Fibroblast of the aortic adventitia (primary cell): Measurements from ENCODE around the gene NHERF2. TPM values are rescaled to one million over a fixed set of nuclear protein-coding genes. Genes with fewer than 3 reads are reported as not detected.

ENCODE experiments used
- DNase-seq: peaks from one replicate; pipeline ENCODE4 v3.0.0-alpha.2; 2010; ENCODE audit warnings: low read depth
- H3K4me3 ChIP-seq: 2 replicates; pipeline ENCODE4 v1.5.1; 2011; ENCODE audit warnings: low read depth, mild to moderate bottlenecking, control low read depth, low read length, moderate library complexity
- CTCF ChIP-seq: IDR thresholded peaks from 2 replicates; pipeline ENCODE4 v1.5.1; 2011; ENCODE audit warnings: mild to moderate bottlenecking, low read length, control low read depth, inconsistent platforms; ENCODE audit not compliant: insufficient read depth
- total RNA-seq: library from RNA; depleted of rRNA; stranded (reverse); fragments of >200 nt; gene quantifications from 2 replicates; pipeline ENCODE4 v1.2.3, GENCODE V29; 2012; ENCODE audit warnings: low replicate concordance

Gene NHERF2
- total RNA-seq, 1 donor = 26.3 TPM

GRCh38 chr16:1991135-1991551 is 35.6 kb upstream of the NHERF2 start:
- no peak overlapping the region for H3K4me3 ChIP-seq

GRCh38 chr16:1991588-1991947 is 35.1 kb upstream of the NHERF2 start:
- no peak for TF ChIP-seq CTCF
- peak overlapping the region; percentile 54 for H3K4me3 ChIP-seq
- DNase-seq = no peak

More at GRCh38 chr16:1991135-1991551, 35.6 kb upstream of the NHERF2 start:
- DNase-seq = no peak
- no peak for TF ChIP-seq CTCF

- TF ChIP-seq CTCF = no peak
- H3K4me3 ChIP-seq = peak overlapping the region; percentile 54
- peak; percentile 88 for DNase-seq
Measured at GRCh38 chr16:1991948-1992703, 34.6 kb upstream of the NHERF2 start.

GRCh38 chr16:1992704-1993317 is 33.9 kb upstream of the NHERF2 start:
- H3K4me3 ChIP-seq = no peak overlapping the region
- DNase-seq = no peak
- TF ChIP-seq CTCF = no peak

- DNase-seq = no peak
- no peak for TF ChIP-seq CTCF
- H3K4me3 ChIP-seq = no peak overlapping the region
Measured at GRCh38 chr16:1993731-1994131, 33.0 kb upstream of the NHERF2 start.

- no peak for DNase-seq
- no peak for TF ChIP-seq CTCF
- no peak overlapping the region for H3K4me3 ChIP-seq
Measured at GRCh38 chr16:1997494-1998359, 29.0 kb upstream of the NHERF2 start.
